Stimulated activated CD8-positive, alpha-beta memory T cell treated with anti-CD3 and anti-CD28 coated beads, Interleukin-7, amount 100 ng/mL, for 48 hours (primary cell): ENCODE measurements around the gene GIGYF1.

Experiments
- DNase-seq, 2 donors: peaks; one replicate each; pipeline ENCODE4 v3.0.0-alpha.2; 2020; ENCODE audit warnings: low read depth in 1 of 2; ENCODE audit errors: extremely low read depth in 1 of 2

Gene GIGYF1

GRCh38 chr7:100685631-100686145 lies 8.4 kb downstream of the GIGYF1 start:
- DNase-seq = no peak

- DNase-seq = no peak
Observed at GRCh38 chr7:100685049-100685605, 8.9 kb downstream of the GIGYF1 start.

GRCh38 chr7:100684534-100685042 lies 9.5 kb downstream of the GIGYF1 start:
- DNase-seq = no peak

GRCh38 chr7:100683659-100684533 lies 10.2 kb downstream of the GIGYF1 start:
- no peak for DNase-seq

GRCh38 chr7:100682991-100683658 lies 10.9 kb downstream of the GIGYF1 start:
- DNase-seq = no peak

- no peak for DNase-seq
Observed at GRCh38 chr7:100682228-100682741, 11.8 kb downstream of the GIGYF1 start.

GRCh38 chr7:100681491-100682227 lies 12.4 kb downstream of the GIGYF1 start:
- DNase-seq = no peak

GRCh38 chr7:100680576-100681271 lies 13.3 kb downstream of the GIGYF1 start:
- no peak for DNase-seq

GRCh38 chr7:100679927-100680575 lies 14.0 kb downstream of the GIGYF1 start:
- DNase-seq = no peak

- no peak for DNase-seq
Observed at GRCh38 chr7:100679129-100679926, 14.7 kb downstream of the GIGYF1 start.

GRCh38 chr7:100678291-100678984 lies 15.6 kb downstream of the GIGYF1 start:
- DNase-seq = no peak

- DNase-seq = no peak
Observed at GRCh38 chr7:100677308-100678267, 16.5 kb downstream of the GIGYF1 start.

GRCh38 chr7:100676501-100677306 lies 17.3 kb downstream of the GIGYF1 start:
- DNase-seq = no peak

GRCh38 chr7:100675581-100676350 lies 18.3 kb downstream of the GIGYF1 start:
- peak; percentile 71 to 74 for DNase-seq

GRCh38 chr7:100675105-100675451 lies 19.0 kb downstream of the GIGYF1 start:
- DNase-seq = no peak
